SK-N-SH (cell line): ENCODE measurements around the gene AFP. TPM values are rescaled to one million over a fixed set of nuclear protein-coding genes. Genes with fewer than 3 reads are reported as not detected.

Source experiments
- CTCF ChIA-PET: fragments of 300-600, 350-600 bp; formaldehyde crosslinking; extraction: SDS; loops from one replicate; lab custom pipeline; 2021; lab: Yijun Ruan, JAX
- POLR2A ChIA-PET: fragments of 350-600 bp; sonication (Branson Sonifier 250); formaldehyde crosslinking; extraction: SDS; loops from one replicate; lab custom pipeline; 2020; ENCODE audit warnings: antibody characterized with exemption, inconsistent platforms; lab: Yijun Ruan, JAX
- DNase-seq: peaks from one replicate; pipeline ENCODE4 v3.0.0; 2012
- H2AFZ ChIP-seq: fragments of 200-600 bp; sonication (generic); 2 replicates; pipeline ENCODE4 v1.8.1; 2016; ENCODE audit warnings: antibody characterized with exemption, mild to moderate bottlenecking, low read depth
- H3F3A ChIP-seq: fragments of 200-600 bp; sonication (generic); replicated peaks from 2 replicates; pipeline ENCODE3; 2016; ENCODE audit warnings: antibody characterized with exemption, mild to moderate bottlenecking; ENCODE audit not compliant: insufficient read depth
- H3K27ac ChIP-seq, 2 experiments: fragments of 200-500 bp in 1 of 2; fragments of 200-600 bp in 1 of 2; sonication (Bioruptor generic) in 1 of 2; sonication (generic), shearing (Covaris generic) in 1 of 2; 2 replicates each; pipeline versions ENCODE4 v1.5.1 to v1.6.1; 2014 to 2016; ENCODE audit warnings: low read depth in 2 of 2, inconsistent platforms in 1 of 2, low read length in 1 of 2, mild to moderate bottlenecking in 1 of 2, mixed read lengths in 1 of 2
- H3K27me3 ChIP-seq: fragments of 200-600 bp; sonication (generic), shearing (Covaris generic); 2 replicates; pipeline ENCODE4 v1.6.1; 2016; ENCODE audit warnings: mixed run types; ENCODE audit not compliant: insufficient read depth
- H3K36me3 ChIP-seq, 2 experiments: fragments of 200-500 bp in 1 of 2; fragments of 200-600 bp in 1 of 2; sonication (Bioruptor generic) in 1 of 2; sonication (generic) in 1 of 2; replicated peaks in 1 of 2; 2 replicates each; pipeline versions ENCODE3 to v1.5.1; 2014 to 2016; ENCODE audit warnings: low read length in 1 of 2, mild to moderate bottlenecking in 1 of 2; ENCODE audit not compliant: insufficient read depth in 2 of 2, control insufficient read depth in 1 of 2
- H3K4me1 ChIP-seq, 2 experiments: fragments of 200-500 bp in 1 of 2; fragments of 200-600 bp in 1 of 2; sonication (Bioruptor generic) in 1 of 2; sonication (generic), shearing (Covaris generic) in 1 of 2; 2 replicates each; pipeline versions ENCODE4 v1.5.1 to v1.6.1; 2014 to 2016; ENCODE audit warnings: low read depth in 1 of 2, low read length in 1 of 2, mixed run types in 1 of 2; ENCODE audit not compliant: insufficient read depth in 2 of 2, control insufficient read depth in 1 of 2
- H3K4me2 ChIP-seq: fragments of 200-600 bp; sonication (generic), shearing (Covaris generic); 2 replicates; pipeline ENCODE4 v1.6.1; 2017; ENCODE audit warnings: mixed run types
- H3K4me3 ChIP-seq, 2 experiments: fragments of 200-500 bp in 1 of 2; fragments of 200-600 bp in 1 of 2; sonication (Bioruptor generic) in 1 of 2; sonication (generic), shearing (Covaris generic) in 1 of 2; 2 replicates each; pipeline versions ENCODE4 v1.5.1 to v1.8.1; 2014 to 2016; ENCODE audit warnings: low read depth in 2 of 2, inconsistent platforms in 1 of 2, low read length in 1 of 2, mild to moderate bottlenecking in 1 of 2, mixed read lengths in 1 of 2, moderate library complexity in 1 of 2
- H3K79me2 ChIP-seq: fragments of 200-600 bp; sonication (generic); 2 replicates; pipeline ENCODE4 v1.8.1; 2017; ENCODE audit warnings: mild to moderate bottlenecking; ENCODE audit not compliant: insufficient read depth
- H3K9ac ChIP-seq: fragments of 200-600 bp; sonication (generic); 2 replicates; pipeline ENCODE4 v1.6.1; 2017; ENCODE audit warnings: mixed run types
- H3K9me2 ChIP-seq: fragments of 200-600 bp; sonication (generic); 2 replicates; pipeline ENCODE4 v1.6.1; 2017; ENCODE audit warnings: mixed run types
- H3K9me3 ChIP-seq: fragments of 200-600 bp; sonication (generic); 2 replicates; pipeline ENCODE4 v1.6.1; 2017; ENCODE audit warnings: mixed run types, mild to moderate bottlenecking, moderate library complexity
- H4K20me1 ChIP-seq: fragments of 200-600 bp; sonication (generic); 2 replicates; pipeline ENCODE4 v1.6.1; 2017; ENCODE audit warnings: mild to moderate bottlenecking, mixed run types; ENCODE audit not compliant: insufficient read depth
- ELF1 ChIP-seq: IDR thresholded peaks from 2 replicates; pipeline ENCODE4 v1.4.0; 2012
- EP300 ChIP-seq, 2 experiments: IDR thresholded peaks; 2 replicates each; pipeline versions ENCODE4 v1.4.0 to v1.6.1; 2012; ENCODE audit warnings: borderline replicate concordance in 1 of 2, low read depth in 1 of 2, low read length in 1 of 2
- EZH2phosphoT487 ChIP-seq: fragments of 200-600 bp; sonication (generic); IDR thresholded peaks from 2 replicates; pipeline ENCODE4 v1.6.1; 2017; ENCODE audit warnings: low read depth, mixed run types, mild to moderate bottlenecking, antibody characterized with exemption, moderate library complexity, borderline replicate concordance
- FOSL2 ChIP-seq: IDR thresholded peaks from 2 replicates; pipeline ENCODE4 v1.4.0; 2012; ENCODE audit warnings: low read depth, mild to moderate bottlenecking, moderate library complexity, borderline replicate concordance
- FOXM1 ChIP-seq: IDR thresholded peaks from 2 replicates; pipeline ENCODE4 v1.4.0; 2012; ENCODE audit warnings: low read depth, mild to moderate bottlenecking
- MEF2A ChIP-seq: IDR thresholded peaks from 2 replicates; pipeline ENCODE4 v1.4.0; 2012; ENCODE audit warnings: low read depth, borderline replicate concordance
- RAD21 ChIP-seq: IDR thresholded peaks from 2 replicates; pipeline ENCODE4 v1.6.1; 2012; ENCODE audit warnings: mild to moderate bottlenecking, low read length
- TAF1 ChIP-seq: IDR thresholded peaks from 2 replicates; pipeline ENCODE4 v1.6.1; 2012; ENCODE audit warnings: low read depth, mild to moderate bottlenecking, low read length, moderate library complexity, borderline replicate concordance
- TEAD4 ChIP-seq: IDR thresholded peaks from 2 replicates; pipeline ENCODE4 v1.4.0; 2012; ENCODE audit warnings: mild to moderate bottlenecking, borderline replicate concordance; ENCODE audit not compliant: insufficient read depth
- YY1 ChIP-seq: IDR thresholded peaks from 2 replicates; pipeline ENCODE4 v1.4.0; 2012; ENCODE audit warnings: low read depth, mild to moderate bottlenecking
- WGBS: methylation state at CpG from one replicate; pipeline ENCODE4 v1.1.6; 2017; ENCODE audit warnings: low lambda C conversion rate; 5-methylcytosine and 5-hydroxymethylcytosine counted together
- polyA plus RNA-seq, 3 experiments: library from polyadenylated mRNA; depleted of rRNA; stranded (reverse); fragments of >200 nt; gene quantifications; 2 replicates each; pipeline ENCODE4 v1.2.3, GENCODE V29; 2012
- TF ChIP-seq, protein P1 (sequence below): fragments of 150-350 bp; IDR thresholded peaks from 2 replicates; pipeline ENCODE4 v1.6.1; 2017; ENCODE audit warnings: antibody characterized with exemption, low read length, low read depth, borderline replicate concordance
- TF ChIP-seq, protein P2 (sequence below): IDR thresholded peaks from 2 replicates; pipeline ENCODE4 v1.6.1; 2012; ENCODE audit warnings: mild to moderate bottlenecking, low read depth, low read length, moderate library complexity
- TF ChIP-seq, protein P3 (sequence below): IDR thresholded peaks from 2 replicates; pipeline ENCODE4 v1.4.0; 2012; ENCODE audit warnings: low read depth, borderline replicate concordance

The AFP gene
- polyA plus RNA-seq, 1 of the 3 experiments (the other 2 are of a cell fraction): 0.28 TPM

DNA sequence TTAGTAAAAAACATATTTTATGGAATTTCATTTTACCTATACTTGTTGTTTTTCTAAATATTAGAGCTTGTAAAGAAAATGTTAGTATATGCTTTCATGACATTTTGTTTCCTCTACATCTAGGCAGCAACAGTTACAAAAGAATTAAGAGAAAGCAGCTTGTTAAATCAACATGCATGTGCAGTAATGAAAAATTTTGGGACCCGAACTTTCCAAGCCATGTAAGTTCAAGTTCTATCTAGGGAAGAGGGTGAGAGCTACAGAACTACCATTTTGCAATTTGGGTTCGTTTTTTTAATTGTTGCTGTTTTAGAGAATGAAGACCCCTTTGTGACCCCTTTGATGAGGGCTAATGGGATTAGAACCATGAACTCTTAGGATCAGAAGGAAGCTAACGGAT is 7.2 kb downstream of the AFP start:
- WGBS: 4% methylated on average over 3 of the region's 3 CpGs
- Histone ChIP-seq H3K4me3 (no peak overlapping the region), H3K4me2 (no peak overlapping the region), H4K20me1 (no peaks in the 10 kb centered on the region), H3K9me2 (no peaks in the 10 kb centered on the region), H3K9me3 (no peaks in the 10 kb centered on the region), H3K27ac (no peak overlapping the region), H3K9ac (no peak overlapping the region), H3K79me2 (no peaks in the 10 kb centered on the region), H3K27me3 (peaks cover 25% of the 10 kb centered on the region; the same call in 1 of the 2 replicates), H2AFZ (no peak overlapping the region), H3K4me1 (no peaks in the 10 kb centered on the region), H3F3A (no peaks in the 10 kb centered on the region), H3K36me3 (no peaks in the 10 kb centered on the region)
- ChIA-PET POLR2A (no interaction called here), CTCF (interaction anchor here (0.6 to 1.1 kb wide), 3 partner anchors 25 to 129 kb away, joined by 3 to 7 read pairs (median 4); no protein-coding TSS in a partner anchor)
- no peak for DNase-seq
- TF ChIP-seq TEAD4 (no peak), EZH2phosphoT487 (no peak), FOXM1 (no peak), ELF1 (no peak), EP300 (IDR thresholded peaks at IDR 0.05; ENCODE audit: borderline replicate concordance in 1 of 2, low read depth in 1 of 2, low read length in 1 of 2) (no peak), YY1 (no peak), TAF1 (no peak), RAD21 (no peak), MEF2A (no peak), FOSL2 (no peak)
- TF ChIP-seq, protein P1, sequence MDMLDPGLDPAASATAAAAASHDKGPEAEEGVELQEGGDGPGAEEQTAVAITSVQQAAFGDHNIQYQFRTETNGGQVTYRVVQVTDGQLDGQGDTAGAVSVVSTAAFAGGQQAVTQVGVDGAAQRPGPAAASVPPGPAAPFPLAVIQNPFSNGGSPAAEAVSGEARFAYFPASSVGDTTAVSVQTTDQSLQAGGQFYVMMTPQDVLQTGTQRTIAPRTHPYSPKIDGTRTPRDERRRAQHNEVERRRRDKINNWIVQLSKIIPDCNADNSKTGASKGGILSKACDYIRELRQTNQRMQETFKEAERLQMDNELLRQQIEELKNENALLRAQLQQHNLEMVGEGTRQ: no peak
- TF ChIP-seq, protein P2, sequence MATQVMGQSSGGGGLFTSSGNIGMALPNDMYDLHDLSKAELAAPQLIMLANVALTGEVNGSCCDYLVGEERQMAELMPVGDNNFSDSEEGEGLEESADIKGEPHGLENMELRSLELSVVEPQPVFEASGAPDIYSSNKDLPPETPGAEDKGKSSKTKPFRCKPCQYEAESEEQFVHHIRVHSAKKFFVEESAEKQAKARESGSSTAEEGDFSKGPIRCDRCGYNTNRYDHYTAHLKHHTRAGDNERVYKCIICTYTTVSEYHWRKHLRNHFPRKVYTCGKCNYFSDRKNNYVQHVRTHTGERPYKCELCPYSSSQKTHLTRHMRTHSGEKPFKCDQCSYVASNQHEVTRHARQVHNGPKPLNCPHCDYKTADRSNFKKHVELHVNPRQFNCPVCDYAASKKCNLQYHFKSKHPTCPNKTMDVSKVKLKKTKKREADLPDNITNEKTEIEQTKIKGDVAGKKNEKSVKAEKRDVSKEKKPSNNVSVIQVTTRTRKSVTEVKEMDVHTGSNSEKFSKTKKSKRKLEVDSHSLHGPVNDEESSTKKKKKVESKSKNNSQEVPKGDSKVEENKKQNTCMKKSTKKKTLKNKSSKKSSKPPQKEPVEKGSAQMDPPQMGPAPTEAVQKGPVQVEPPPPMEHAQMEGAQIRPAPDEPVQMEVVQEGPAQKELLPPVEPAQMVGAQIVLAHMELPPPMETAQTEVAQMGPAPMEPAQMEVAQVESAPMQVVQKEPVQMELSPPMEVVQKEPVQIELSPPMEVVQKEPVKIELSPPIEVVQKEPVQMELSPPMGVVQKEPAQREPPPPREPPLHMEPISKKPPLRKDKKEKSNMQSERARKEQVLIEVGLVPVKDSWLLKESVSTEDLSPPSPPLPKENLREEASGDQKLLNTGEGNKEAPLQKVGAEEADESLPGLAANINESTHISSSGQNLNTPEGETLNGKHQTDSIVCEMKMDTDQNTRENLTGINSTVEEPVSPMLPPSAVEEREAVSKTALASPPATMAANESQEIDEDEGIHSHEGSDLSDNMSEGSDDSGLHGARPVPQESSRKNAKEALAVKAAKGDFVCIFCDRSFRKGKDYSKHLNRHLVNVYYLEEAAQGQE: no peak
- TF ChIP-seq, protein P3, sequence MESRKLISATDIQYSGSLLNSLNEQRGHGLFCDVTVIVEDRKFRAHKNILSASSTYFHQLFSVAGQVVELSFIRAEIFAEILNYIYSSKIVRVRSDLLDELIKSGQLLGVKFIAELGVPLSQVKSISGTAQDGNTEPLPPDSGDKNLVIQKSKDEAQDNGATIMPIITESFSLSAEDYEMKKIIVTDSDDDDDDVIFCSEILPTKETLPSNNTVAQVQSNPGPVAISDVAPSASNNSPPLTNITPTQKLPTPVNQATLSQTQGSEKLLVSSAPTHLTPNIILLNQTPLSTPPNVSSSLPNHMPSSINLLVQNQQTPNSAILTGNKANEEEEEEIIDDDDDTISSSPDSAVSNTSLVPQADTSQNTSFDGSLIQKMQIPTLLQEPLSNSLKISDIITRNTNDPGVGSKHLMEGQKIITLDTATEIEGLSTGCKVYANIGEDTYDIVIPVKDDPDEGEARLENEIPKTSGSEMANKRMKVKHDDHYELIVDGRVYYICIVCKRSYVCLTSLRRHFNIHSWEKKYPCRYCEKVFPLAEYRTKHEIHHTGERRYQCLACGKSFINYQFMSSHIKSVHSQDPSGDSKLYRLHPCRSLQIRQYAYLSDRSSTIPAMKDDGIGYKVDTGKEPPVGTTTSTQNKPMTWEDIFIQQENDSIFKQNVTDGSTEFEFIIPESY: no peak
